Tibial nerve (tissue), 3 donors: ENCODE results near the gene TMEM171.

Source experiments
- POLR2A ChIP-seq, 2 donors: fragments of 450-650 bp; IDR thresholded peaks; one replicate each; pipeline ENCODE4 v1.6.1; 2017; ENCODE audit warnings: antibody characterized with exemption in 2 of 2, mild to moderate bottlenecking in 2 of 2, moderate library complexity in 2 of 2
- TF ChIP-seq, protein P1 (sequence below), 5 experiments: fragments of 200-600 bp in 3 of 5; fragments of 450-650 bp in 2 of 5; sonication (generic) in 3 of 5; IDR thresholded peaks; one replicate each; pipeline ENCODE4 v1.5.1; 2016 to 2019; ENCODE audit warnings: antibody characterized with exemption in 5 of 5, mild to moderate bottlenecking in 3 of 5, moderate library complexity in 2 of 5

DNA sequence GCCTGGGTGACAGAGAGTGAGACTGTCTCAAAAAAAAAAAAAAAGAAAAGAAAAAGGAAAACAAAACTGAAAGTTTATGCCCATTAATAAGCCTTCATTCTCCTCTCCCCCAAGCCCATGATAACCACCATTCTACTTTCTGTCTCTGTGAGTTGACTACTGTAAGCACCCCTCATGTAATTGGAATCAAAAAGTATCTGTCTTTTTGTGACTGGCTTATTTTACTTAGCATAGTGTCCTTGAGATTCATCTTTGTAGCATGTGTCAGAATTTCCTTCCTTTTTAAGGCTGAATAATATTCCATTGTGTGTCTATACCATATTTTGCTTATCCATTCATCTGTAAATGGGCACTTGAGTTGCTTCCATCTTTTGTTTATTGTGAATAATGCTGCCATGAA is 14.0 kb upstream of the TMEM171 start:
- TF ChIP-seq, protein P1, sequence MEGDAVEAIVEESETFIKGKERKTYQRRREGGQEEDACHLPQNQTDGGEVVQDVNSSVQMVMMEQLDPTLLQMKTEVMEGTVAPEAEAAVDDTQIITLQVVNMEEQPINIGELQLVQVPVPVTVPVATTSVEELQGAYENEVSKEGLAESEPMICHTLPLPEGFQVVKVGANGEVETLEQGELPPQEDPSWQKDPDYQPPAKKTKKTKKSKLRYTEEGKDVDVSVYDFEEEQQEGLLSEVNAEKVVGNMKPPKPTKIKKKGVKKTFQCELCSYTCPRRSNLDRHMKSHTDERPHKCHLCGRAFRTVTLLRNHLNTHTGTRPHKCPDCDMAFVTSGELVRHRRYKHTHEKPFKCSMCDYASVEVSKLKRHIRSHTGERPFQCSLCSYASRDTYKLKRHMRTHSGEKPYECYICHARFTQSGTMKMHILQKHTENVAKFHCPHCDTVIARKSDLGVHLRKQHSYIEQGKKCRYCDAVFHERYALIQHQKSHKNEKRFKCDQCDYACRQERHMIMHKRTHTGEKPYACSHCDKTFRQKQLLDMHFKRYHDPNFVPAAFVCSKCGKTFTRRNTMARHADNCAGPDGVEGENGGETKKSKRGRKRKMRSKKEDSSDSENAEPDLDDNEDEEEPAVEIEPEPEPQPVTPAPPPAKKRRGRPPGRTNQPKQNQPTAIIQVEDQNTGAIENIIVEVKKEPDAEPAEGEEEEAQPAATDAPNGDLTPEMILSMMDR (IDR thresholded peaks at IDR 0.05), result no peak
- TF ChIP-seq POLR2A (IDR thresholded peaks at IDR 0.05), result no peak
